ENCODE results near the gene BEX3.

- no peak for TF ChIP-seq ZNF274 (IDR thresholded peaks at IDR 0.05; ENCODE audit: low read depth, low read length)
- no peak for TF ChIP-seq SUZ12 (IDR thresholded peaks at IDR 0.05; ENCODE audit: extremely low read depth, insufficient read depth, insufficient read length)
These were observed 14.5 kb upstream of the BEX3 start for GRCh38 chrX:103361798-103362197.
